Activated CD8-positive, alpha-beta T cell treated with anti-CD3 and anti-CD28 coated beads, Interleukin-2, amount 10 ng/mL, durations not matched to agents 7 days and 5 days (primary cell): Measurements from ENCODE around the gene ZIK1. TPM values are rescaled to one million over a fixed set of nuclear protein-coding genes. Genes with fewer than 3 reads are reported as not detected.
A peak's percentile ranks its signal among the peaks of the same experiment; 100 is the strongest.

Source experiments
- ATAC-seq: fragments of 150-1000 bp; cut with Tn5 transposase; one replicate; pipeline ENCODE4 v1.10.0; 2021; ENCODE audit warnings: moderate library complexity
- CTCF ChIA-PET: fragments of 350-600 bp; sonication (Branson Sonifier 250); formaldehyde crosslinking; loops from one replicate; lab custom pipeline; 2021; ENCODE audit warnings: antibody characterized with exemption; lab: Charles Lee
- POLR2A ChIA-PET: fragments of 350-600 bp; sonication (Branson Sonifier 250); formaldehyde crosslinking; loops from one replicate; lab custom pipeline; 2021; ENCODE audit warnings: antibody characterized with exemption; lab: Charles Lee
- DNase-seq: peaks from one replicate; pipeline ENCODE4 v3.0.0-alpha.2; 2020
- H3K27ac Mint-ChIP-seq: one replicate; pipeline ENCODE4 v1.8.0; 2021; ENCODE audit warnings: mild to moderate bottlenecking, mixed read lengths
- H3K27me3 Mint-ChIP-seq: one replicate; pipeline ENCODE4 v1.8.0; 2021; ENCODE audit warnings: low read depth, mixed read lengths
- H3K36me3 Mint-ChIP-seq: one replicate; pipeline ENCODE4 v1.8.0; 2021; ENCODE audit warnings: low read depth, mixed read lengths
- H3K4me1 Mint-ChIP-seq: one replicate; pipeline ENCODE4 v1.8.0; 2021; ENCODE audit warnings: low read depth, mixed read lengths
- H3K4me3 Mint-ChIP-seq: one replicate; pipeline ENCODE4 v1.8.0; 2021; ENCODE audit warnings: mild to moderate bottlenecking, mixed read lengths
- H3K9me3 Mint-ChIP-seq: one replicate; pipeline ENCODE4 v1.8.0; 2022; ENCODE audit warnings: mixed read lengths; ENCODE audit not compliant: insufficient read depth
- total RNA-seq, 2 experiments: library from RNA; stranded (reverse); gene quantifications; one replicate each; pipeline ENCODE4 v1.2.3, GENCODE V29; 2021

Gene ZIK1
- total RNA-seq, 2 experiments from 2014 or later = 12.1 to 12.4 TPM

DNA sequence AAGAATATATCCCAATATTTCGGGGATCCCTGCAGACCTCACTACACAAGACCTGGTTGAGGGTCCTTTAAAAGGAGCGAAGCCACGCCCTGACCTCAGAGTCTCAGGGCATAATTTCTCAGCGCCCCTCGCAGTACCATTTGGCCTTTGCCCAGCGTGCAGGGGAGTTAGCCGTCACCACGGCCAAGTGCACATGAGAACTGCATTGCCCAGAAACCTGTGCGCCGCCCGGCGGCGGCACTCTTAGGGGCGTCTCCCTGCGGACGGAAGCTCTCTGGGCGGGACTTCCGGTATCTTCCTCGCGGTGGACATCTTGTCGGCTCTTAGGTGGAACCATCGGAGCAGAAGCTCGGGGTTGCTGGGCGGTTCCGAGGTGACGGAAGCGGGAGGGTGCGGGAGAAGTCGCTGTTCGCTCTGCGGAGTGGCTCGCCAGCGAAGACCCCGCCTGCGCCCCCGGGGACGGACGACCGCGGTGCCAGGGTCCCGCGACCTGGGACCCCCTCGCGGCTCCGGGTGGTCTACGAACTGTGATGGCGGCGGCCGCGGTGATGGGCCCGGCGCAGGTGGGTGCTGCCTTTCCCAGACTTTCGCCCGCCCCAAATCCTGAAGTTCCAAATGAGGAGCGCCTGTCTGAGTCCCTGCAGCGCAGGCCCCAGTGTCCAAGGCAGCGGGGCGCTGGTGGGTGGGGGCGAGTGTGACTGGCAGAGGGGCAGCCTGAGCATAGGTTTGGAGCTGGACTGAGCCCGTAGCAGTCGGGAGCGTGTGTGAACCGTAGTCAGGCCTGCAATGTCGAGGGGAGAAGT, 30.2 kb downstream of the ZIK1 start, which contains the start of gene ZNF134:
Gene ZNF134 (plus strand): TSS at position 302 of the 803 bp plus-strand sequence. CDS start 5,227 bp downstream, outside the sequence.
- Mint-ChIP-seq H3K9me3 (peaks cover 43% of the 10 kb centered on the region), H3K4me1 (peaks cover 20% of the 10 kb centered on the region), H3K27ac (peak within 1 kb of the TSS; percentile 88), H3K4me3 (peak within 1 kb of the TSS; percentile 90), H3K27me3 (no peaks in the 10 kb centered on the region), H3K36me3 (peaks cover 61% of the 10 kb centered on the region)
- ChIA-PET POLR2A (interaction anchor here (0.6 to 1.5 kb wide), 4 partner anchors 19 to 882 kb away, joined by 3 to 12 read pairs (median 4); partner anchors contain the start of genes ZNF211, ZNF551 and ZNF776), CTCF (no interaction called here)
- ATAC-seq = peak; percentile 100
- DNase-seq = peak; percentile 95

DNA sequence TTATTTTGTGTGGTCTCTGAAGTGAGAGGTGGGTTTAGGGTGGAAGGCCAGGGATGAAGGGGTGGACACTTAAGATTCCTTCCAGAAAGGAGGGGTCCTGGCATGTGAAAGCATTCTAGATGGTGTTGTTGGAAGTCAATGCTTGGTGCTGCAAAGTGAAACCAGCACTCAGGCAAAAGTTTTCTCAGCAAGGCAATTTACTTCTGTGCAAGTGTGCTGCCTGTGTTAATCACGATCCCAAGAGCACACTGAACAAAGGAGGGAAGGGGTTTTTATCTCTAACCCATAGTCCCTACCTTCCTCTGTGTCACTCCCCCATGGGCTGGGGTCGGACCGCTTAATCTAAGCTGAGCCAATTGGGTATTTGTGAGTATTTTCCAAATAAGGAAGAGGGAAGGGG, 31.4 kb downstream of the ZIK1 start:
- Mint-ChIP-seq H3K27me3 (no peaks in the 10 kb centered on the region), H3K27ac (peak overlapping the region; percentile 88), H3K36me3 (peaks cover 70% of the 10 kb centered on the region), H3K4me3 (peak overlapping the region; percentile 90), H3K4me1 (peaks cover 20% of the 10 kb centered on the region), H3K9me3 (peaks cover 55% of the 10 kb centered on the region)
- DNase-seq (no peak), ATAC-seq (no peak)
- CTCF ChIA-PET = no interaction called here
- POLR2A ChIA-PET = no interaction called here

DNA sequence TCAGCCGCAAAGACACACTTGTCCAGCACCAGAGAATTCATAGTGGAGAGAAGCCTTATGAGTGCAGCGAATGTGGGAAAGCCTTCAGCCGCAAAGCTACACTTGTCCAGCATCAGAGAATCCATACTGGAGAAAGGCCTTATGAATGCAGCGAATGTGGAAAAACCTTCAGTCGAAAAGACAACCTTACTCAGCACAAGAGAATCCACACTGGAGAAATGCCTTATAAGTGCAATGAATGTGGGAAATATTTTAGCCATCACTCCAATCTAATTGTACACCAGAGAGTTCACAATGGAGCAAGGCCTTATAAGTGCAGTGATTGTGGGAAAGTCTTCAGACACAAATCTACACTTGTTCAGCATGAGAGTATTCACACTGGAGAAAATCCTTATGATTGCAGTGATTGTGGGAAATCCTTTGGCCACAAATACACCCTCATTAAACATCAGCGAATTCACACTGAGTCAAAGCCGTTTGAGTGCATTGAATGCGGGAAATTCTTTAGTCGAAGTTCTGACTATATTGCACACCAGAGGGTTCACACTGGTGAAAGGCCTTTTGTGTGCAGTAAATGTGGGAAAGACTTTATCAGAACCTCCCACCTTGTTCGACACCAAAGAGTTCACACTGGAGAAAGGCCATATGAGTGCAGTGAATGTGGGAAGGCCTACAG, 36.9 kb downstream of the ZIK1 start:
- H3K4me3 Mint-ChIP-seq = no peak overlapping the region
- no peak overlapping the region for H3K27ac Mint-ChIP-seq
- H3K36me3 Mint-ChIP-seq = peaks cover 92% of the 10 kb centered on the region
- no peak for ATAC-seq
- POLR2A ChIA-PET = no interaction called here
- no peak for DNase-seq
- CTCF ChIA-PET = no interaction called here
- H3K9me3 Mint-ChIP-seq = peaks cover 61% of the 10 kb centered on the region
- H3K4me1 Mint-ChIP-seq = peaks cover 1% of the 10 kb centered on the region
- H3K27me3 Mint-ChIP-seq = no peaks in the 10 kb centered on the region

DNA sequence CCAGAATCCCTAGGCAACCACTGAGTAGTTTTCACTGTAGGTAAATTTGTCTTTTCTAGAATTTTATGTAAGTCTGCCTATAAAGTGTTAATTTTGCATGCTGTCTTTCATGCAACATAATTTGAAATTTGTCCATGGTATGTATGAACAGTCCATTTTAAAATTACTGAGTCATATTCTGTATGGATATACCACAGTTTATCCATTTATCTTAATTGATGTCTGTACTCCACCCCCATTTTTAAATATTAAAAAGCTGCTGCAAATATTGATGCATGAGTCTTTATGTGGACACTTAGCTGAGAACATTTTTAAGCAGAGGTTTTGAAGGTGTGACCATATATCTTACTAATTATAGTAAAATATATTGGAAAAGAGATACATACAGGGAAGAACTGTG, 39.1 kb downstream of the ZIK1 start:
- H3K4me1 Mint-ChIP-seq = no peaks in the 10 kb centered on the region
- ChIA-PET POLR2A (no interaction called here), CTCF (no interaction called here)
- peaks cover 55% of the 10 kb centered on the region for H3K9me3 Mint-ChIP-seq
- no peaks in the 10 kb centered on the region for H3K27me3 Mint-ChIP-seq
- peaks cover 72% of the 10 kb centered on the region for H3K36me3 Mint-ChIP-seq
- ATAC-seq = no peak
- H3K4me3 Mint-ChIP-seq = no peak overlapping the region
- DNase-seq = no peak
- H3K27ac Mint-ChIP-seq = no peak overlapping the region

DNA sequence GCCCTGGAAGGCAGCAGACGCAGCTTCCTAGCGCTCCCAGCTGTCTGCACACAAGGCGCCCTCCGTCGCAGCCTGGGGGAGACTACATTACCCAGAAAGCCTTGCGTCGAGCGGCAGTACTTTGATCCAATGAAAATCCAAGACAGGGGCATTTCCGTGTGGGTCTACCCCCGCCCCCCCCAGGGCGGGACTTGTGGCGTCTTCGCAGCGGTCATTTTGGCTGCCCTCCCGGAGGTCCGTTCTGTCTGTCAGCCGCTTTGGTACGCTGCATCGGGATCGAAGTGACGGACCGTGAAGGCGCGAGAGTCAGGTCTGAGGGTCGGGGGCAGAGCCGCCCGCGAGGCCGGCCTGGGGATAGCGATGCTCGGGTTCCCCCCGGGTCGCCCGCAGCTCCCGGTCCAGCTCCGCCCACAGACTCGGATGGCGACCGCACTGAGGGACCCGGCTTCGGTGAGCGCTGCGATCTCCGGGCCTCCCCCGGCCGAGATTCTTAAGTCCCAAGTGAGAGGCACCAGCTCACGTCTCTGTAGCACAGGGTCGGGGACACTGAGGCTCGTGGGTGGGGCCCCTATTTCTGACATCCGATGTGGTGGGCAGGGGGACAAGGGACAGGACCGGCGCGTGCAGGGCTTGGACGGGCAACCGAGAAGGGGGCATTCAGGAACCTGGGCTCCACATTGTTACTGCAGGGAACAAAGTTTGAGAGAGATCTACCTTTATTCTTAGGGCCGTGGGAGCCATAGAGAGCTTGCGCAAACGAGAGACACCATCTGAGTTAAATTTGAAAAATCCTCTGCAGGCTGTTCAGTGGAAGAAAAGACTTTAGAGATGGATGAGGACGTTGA, 49.3 kb downstream of the ZIK1 start, which contains the start of gene ZNF211:
Gene ZNF211 (plus strand): TSS at position 182 of the 845 bp plus-strand sequence. CDS start 179 bp downstream, at position 361.
- DNase-seq = peak; percentile 91
- peak; percentile 100 for ATAC-seq
- Mint-ChIP-seq H3K9me3 (peaks cover 37% of the 10 kb centered on the region), H3K36me3 (peaks cover 46% of the 10 kb centered on the region), H3K27me3 (no peaks in the 10 kb centered on the region), H3K4me3 (peak within 1 kb of the TSS; percentile 94), H3K27ac (peak within 1 kb of the TSS; percentile 85), H3K4me1 (peaks cover 17% of the 10 kb centered on the region)
- ChIA-PET CTCF (interaction anchor here (0.6 to 1.4 kb wide), 2 partner anchors 49 to 133 kb away, joined by 3 read pairs; partner anchors contain the start of gene ZNF773), POLR2A (interaction anchor here (0.7 to 1.7 kb wide), 5 partner anchors 15 to 370 kb away, joined by 3 to 12 read pairs (median 3); partner anchors contain the start of genes ZNF134, ZNF550, ZNF551 and ZNF606)

DNA sequence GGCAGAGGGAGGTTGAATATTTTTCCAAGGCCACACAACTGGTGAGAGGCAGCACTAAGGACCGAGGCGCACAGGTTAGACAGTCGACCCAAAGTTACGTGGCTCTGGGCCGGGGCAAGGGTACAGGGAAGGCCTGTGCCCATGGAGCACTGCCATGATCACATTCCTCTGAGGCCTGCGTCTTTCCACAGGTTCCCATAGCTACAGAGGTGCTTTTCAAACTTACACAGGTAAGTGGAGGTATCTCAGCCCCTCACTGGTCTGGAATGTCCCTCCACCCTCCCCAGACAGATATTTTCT, 49.8 kb downstream of the ZIK1 start:
- Mint-ChIP-seq H3K4me1 (peaks cover 17% of the 10 kb centered on the region), H3K36me3 (peaks cover 52% of the 10 kb centered on the region), H3K27me3 (no peaks in the 10 kb centered on the region), H3K9me3 (peaks cover 42% of the 10 kb centered on the region), H3K4me3 (peak overlapping the region; percentile 94), H3K27ac (peak overlapping the region; percentile 85)
- ChIA-PET CTCF (interaction anchor here (1.4 kb wide), 1 partner anchor 49 kb away, joined by 3 read pairs; no protein-coding TSS in a partner anchor), POLR2A (interaction anchor here (1.0 to 1.7 kb wide), 2 partner anchors 15 to 20 kb away, joined by 3 to 12 read pairs; partner anchors contain the start of gene ZNF134)
- DNase-seq = no peak
- ATAC-seq = no peak

DNA sequence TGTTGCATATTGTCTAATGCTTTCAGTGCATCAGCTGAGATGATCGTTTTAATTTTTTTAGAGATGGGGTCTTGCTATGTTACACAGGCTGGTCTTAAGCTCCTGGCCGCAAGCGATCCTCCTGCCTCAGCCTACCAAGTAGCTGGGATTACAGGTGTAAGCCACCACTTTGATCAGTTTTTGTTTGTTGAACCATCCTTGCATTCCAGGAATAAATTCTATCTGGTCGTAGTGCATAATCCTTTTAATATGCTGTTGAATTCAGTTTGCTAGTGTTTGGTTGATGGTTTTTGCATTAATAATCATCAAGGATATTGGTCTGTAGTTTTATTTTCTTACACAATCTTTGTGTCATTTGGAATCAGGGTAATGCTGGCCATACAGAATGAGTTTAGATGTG, 53.4 kb downstream of the ZIK1 start:
- ChIA-PET POLR2A (no interaction called here), CTCF (no interaction called here)
- peaks cover 54% of the 10 kb centered on the region for H3K9me3 Mint-ChIP-seq
- ATAC-seq = no peak
- H3K4me3 Mint-ChIP-seq = no peak overlapping the region
- H3K4me1 Mint-ChIP-seq = peaks cover 17% of the 10 kb centered on the region
- no peak overlapping the region for H3K27ac Mint-ChIP-seq
- no peak for DNase-seq
- H3K27me3 Mint-ChIP-seq = no peaks in the 10 kb centered on the region
- H3K36me3 Mint-ChIP-seq = peaks cover 81% of the 10 kb centered on the region

DNA sequence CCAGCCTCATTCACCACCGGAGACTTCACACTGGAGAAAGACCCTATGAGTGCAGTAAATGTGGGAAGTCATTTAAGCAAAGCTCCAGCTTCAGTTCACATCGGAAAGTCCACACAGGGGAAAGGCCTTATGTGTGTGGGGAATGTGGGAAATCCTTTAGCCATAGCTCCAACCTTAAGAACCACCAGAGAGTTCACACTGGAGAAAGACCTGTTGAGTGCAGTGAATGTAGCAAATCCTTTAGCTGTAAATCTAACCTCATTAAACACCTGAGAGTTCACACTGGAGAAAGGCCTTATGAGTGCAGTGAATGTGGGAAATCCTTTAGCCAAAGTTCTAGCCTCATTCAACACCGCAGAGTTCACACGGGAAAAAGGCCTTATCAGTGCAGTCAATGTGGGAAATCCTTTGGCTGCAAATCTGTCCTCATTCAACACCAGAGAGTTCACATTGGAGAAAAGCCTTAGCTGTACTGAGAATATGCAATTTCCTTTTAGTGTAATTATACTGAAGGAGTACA, 57.8 kb downstream of the ZIK1 start:
- ChIA-PET POLR2A (no interaction called here), CTCF (no interaction called here)
- no peak for ATAC-seq
- H3K27me3 Mint-ChIP-seq = no peaks in the 10 kb centered on the region
- no peak overlapping the region for H3K27ac Mint-ChIP-seq
- H3K4me1 Mint-ChIP-seq = no peaks in the 10 kb centered on the region
- H3K4me3 Mint-ChIP-seq = no peak overlapping the region
- H3K9me3 Mint-ChIP-seq = peaks cover 67% of the 10 kb centered on the region
- H3K36me3 Mint-ChIP-seq = peaks cover 69% of the 10 kb centered on the region
- DNase-seq = no peak

DNA sequence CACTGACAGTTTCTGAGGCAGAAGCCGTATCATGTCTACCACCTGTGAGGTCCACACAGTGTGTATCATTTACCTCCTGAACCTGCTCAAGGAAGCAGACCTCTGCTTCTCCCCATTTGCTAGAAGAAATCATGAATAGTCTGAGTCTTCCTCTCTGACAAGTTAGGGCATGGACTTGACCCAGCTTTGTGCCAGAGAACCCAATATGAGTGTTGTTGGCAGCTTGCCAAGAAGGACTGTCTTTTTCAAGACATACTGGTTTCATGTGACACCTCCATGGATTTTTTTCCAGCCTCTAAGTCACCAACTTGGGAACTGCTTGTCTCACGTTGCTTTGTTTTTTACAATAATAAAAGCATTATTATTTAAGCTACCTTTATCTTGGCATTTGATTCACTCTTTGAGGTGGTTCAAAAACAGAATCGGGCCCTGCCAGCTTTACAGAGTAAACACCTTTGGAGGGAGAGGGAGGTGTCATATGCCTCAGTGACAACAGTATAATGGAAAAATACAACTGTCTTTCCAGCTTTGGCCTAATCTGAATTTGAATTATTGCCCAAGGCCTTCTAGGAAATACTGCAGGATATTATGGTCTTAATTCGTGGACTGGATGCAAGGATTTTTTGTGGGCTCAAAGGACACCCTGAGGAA, 58.6 kb downstream of the ZIK1 start:
- CTCF ChIA-PET = no interaction called here
- H3K9me3 Mint-ChIP-seq = peaks cover 67% of the 10 kb centered on the region

More for the DNA sequence above, 58.6 kb downstream of the ZIK1 start:
- Mint-ChIP-seq H3K36me3 (peaks cover 61% of the 10 kb centered on the region), H3K27me3 (no peaks in the 10 kb centered on the region), H3K4me3 (no peak overlapping the region), H3K27ac (no peak overlapping the region), H3K4me1 (no peaks in the 10 kb centered on the region)
- ATAC-seq (no peak), DNase-seq (no peak)
- POLR2A ChIA-PET = no interaction called here
